ENCODE results near the gene PIGP.

GRCh38 chr21:37085726-37086125 is 12.9 kb upstream of the PIGP start:
- TF ChIP-seq CTCF (IDR thresholded peaks at IDR 0.05) (no peak), POLR2A (IDR thresholded peaks at IDR 0.05) (no peak)
